Glomerular visceral epithelial cell (primary cell): ENCODE measurements around the gene DLX6.

ENCODE experiments used
- DNase-seq: peaks from one replicate; pipeline ENCODE4 v3.0.0-alpha.2; 2016; ENCODE audit errors: extremely low spot score

Gene DLX6

GRCh38 chr7:96995406-96996110 lies 9.8 kb upstream of the DLX6 start:
- no peak for DNase-seq

DNA sequence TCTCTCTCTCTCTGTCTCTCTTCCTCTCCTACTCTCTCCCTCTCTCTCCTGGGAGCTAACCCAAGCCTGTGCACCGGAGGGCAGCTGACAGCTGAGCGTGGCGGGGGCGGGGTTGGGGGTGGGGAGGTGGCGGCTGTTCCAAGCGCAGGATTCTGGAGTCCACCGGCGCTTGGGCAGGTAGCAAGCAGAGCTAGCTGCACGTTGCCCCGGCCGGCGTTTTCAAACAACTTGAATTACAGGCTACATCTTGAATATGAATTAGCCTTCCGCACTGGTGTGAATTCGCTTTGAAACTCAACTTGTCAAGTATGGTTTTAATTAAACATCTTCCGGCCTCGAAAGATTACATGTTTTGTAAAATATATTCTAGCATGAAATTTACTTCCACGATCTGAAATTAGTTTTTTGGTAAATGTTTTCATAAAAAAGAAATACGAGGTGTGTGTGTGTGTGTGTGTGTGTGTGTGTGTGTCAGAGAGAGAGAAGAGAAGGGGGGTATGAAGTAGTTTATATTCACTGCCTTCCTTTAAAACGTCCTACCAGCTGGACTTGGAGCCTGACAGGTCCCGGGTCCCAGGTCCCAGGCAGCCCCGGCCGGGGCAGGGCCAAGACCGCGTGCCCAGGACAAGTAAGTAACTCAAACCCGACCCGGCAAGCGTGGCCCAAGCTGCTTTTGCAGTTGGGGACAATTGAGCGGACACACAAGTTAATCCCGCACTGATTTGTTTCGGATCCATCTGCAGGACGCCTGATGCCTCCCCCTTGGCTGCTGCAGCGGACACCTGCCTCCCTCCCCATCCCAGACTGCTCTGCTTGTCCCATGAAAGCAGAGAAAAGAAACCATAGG lies 9.0 kb upstream of the DLX6 start:
- no peak for DNase-seq

- DNase-seq, result no peak
Measured at GRCh38 chr7:96996958-96997511, 8.3 kb upstream of the DLX6 start.

DNA sequence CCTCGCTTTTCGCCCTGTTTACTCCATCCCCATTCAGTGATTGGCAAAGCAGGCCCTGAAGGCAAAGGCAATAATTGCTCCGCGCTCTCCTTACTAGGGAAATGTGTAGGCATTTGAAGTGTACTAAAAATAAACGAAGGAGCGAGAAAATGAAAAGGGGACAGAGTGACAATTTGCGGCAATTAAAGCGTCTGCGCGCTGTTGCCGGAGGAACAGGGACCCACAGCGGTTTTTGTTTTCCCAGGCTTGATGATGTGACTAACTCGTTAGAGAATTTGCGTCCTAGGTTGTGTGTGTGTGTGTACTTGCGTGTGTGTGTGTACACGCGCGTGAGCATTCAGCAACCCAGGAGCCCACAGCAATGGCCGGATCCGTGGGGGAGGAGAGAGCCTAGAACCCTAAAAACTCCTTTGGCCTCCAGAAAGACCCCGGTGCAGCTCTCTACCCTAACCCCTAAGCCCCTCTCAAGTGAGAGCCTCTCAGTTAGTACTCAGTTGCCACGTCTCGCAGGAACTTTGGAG lies 7.8 kb upstream of the DLX6 start:
- DNase-seq, result no peak

DNA sequence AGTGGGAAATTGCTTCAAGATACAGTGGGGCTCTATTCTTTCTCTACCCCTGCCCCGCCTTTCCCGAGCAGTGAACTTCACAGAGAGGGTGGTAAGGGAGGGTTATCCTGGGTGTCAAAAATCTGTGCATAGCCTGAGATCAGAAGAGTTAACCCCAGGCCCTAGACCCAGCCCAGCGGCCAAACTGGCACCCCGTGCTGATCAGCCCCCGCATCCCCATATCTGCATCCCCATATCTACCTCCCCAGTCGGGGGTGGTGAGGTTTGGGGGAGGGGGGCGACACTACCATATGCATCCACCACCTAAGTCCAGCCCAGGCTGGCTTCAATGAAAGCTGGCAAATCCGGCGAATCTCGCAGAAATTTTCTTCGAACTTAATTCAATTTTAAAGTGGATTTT lies 7.0 kb upstream of the DLX6 start:
- no peak for DNase-seq

- no peak for DNase-seq
Measured at GRCh38 chr7:96998744-96999143, 6.6 kb upstream of the DLX6 start.

- no peak for DNase-seq
Measured at GRCh38 chr7:97001221-97001620, 4.1 kb upstream of the DLX6 start.

DNA sequence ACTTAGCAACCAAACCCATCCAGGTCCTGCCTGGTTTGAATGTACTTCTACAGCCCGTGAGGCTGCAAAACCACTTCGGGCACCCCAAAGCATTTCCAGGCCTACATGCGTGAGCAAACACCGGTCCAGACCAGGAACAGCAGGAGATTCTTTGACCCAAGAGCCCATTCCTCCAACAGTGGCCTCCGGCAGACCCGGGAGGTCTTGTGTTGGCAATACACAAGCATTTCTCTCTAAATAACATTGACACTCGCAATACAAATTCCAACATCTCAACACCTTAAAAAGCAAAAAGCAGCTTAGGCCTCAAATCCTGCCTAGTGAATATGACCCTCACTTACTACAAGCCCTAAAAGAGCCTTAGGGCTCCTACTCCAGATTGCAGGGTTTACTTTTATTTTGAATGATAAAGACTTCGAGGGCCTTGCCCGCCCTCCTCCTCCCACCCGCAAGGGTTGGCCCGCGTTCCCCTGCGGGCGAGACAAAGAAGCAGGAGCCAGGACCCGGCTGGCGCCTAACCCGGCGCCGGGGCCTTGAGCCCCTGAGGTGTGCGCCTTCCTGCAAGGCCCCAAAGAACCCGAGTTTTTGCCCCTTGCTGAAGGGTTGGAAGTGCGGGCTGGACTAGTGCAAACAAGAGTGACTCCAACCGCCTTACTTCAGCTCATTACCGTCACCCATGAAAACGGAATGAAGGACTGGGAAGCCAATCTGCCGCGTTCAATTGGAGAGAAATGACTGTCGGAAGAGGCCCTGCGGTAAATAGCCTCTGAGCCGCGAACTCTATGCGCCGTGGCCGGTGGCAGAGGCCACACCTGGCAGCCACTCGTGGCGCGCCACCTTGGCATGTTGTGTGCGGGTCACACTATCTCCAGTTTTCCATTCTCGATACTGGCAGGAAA lies 3.4 kb upstream of the DLX6 start:
- DNase-seq, result no peak

DNA sequence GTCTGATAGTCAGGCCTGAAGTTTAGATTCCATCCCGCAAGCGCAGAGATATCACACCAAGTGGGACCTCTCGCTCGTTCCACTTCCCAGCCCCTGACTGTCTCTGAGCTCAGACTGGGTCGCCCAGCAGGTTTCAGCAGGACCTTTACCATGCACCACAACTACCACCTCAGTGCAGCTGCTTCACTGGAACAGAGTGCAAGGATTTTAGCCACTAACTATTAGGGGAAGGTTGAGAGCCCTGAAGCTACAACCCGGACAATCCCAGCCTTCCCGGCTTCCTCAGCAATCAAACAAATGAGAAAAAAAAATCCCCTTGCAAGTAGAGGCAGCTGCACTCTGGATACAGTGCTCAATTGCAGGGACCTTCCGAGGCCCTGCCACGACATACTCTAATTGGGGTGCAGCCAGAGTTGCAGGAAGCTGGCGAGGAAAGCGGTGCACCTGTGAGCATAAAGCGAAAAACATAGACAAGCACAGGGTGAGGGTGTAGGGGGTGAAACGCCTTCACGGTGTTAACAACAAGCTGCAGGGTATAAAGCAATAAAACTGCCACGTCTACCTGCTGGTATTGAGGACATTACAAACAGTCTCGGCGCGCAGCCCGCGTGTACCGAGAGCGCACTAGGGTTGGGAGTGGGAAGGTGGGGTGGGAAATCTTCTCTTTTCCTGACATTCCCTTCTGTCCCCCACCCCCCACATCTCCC lies 2.6 kb upstream of the DLX6 start:
- no peak for DNase-seq

DNA sequence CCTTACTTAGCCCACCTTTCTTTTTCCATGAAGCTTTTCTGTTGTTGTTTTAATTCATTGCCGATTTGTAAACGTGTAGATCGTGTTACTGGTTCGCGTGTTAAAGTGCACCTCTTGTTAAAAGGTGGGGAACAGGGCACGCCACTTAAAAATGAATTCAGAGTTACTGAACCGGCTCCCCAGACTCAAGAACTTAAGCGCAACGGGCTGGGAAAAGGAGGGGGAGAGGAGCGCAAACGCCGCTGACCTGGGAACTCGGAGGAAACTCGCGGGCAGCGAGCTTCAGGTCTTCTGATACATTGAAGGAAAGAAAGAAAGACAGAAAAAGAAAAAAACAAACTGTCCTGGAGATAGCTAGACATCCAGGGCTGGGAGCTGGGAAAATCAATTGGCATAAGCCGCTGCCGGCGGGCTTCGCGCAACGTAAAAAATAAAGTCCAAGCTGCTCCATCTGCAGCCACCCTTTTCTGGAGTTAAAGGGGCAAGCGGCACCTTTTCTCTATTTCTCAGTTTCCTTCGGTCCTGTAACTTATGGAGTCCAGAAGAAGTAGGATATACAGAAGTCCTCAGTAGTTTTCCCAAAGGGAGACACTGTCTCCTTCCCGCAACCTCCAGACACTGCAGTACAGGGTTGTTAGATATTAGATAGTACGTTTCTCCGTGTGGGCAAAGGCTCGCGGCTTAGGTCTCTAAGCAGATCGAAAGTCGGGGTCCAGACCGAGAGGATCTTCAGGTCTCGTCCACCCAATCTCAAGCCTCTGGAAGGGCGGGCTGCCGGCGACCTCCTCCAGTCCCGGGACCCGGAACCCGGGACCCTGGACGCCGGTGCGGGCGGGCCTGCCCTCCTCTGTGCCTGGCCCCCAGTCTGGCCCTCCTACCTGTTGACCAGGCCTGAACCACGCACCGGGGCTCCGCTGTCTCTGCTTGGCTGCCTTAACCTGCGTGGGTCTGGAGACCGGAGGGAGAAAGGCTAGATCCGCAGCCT lies 1.8 kb upstream of the DLX6 start:
- no peak for DNase-seq

GRCh38 chr7:97004247-97005182 lies 838 bp upstream of the DLX6 start:
- DNase-seq, result no peak

DNA sequence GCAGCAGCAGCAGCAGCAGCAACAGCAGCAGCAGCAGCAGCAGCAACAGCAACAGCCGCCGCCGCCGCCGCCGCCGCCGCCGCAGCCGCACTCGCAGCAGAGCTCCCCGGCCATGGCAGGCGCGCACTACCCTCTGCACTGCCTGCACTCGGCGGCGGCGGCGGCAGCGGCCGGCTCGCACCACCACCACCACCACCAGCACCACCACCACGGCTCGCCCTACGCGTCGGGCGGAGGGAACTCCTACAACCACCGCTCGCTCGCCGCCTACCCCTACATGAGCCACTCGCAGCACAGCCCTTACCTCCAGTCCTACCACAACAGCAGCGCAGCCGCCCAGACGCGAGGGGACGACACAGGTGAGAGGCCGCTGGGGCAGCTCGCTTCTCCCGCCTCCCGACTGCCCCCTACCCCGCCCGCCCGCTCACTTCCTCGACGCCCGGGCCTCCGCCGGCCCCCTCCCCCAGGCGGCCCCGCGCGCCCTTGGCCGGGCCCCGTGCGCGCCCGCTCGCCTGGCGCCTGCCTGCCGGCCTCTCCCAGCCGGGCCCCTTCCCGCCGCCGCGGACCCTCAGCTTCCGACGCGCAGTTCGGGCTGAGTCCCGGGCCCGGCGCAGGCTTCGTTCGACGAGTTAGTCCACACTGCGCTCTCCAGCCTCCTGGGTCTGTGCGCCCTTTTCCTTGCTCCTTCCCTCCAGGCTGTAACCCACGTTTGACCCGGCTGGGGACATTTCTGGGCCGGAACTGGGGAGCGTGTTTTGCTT lies 882 bp downstream of the DLX6 start:
- peak; percentile 47 for DNase-seq

DNA sequence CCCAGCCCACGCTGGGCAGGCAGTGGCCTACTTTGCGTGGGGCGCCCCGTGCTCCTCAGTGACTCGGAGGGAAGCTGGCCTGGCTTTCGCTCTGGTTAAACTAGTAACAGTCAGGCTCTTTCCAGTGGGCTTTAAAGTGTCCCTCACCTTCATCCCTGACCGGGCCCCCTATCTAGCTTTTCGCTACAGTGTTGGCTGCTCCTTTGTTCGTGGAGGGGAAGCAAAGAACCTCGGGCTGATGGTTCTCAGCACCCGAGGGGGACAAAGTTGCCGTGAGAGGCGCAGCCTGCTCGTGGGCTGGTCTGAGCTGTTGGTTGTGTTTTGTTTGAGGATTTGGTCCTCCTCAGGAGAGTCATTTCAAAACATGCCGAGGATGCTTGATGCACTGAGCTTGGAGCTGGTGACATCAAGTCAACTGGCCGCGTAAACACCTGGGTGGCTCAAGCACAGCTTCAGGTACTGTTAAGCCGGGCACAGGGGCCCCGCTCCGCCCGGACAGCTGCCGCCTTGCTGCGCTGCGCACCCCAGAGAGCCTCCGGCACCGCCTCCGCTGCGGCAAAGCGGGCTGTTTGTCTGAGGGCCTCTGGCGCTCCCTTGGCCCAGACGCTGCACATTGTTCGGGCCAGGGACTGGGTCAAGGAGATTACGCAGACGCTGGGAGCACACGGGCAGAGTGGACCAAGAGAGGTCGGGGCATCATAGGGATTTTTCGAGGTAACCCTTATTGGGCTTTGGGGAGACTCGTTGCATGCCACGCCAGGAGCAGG lies 1.6 kb downstream of the DLX6 start:
- no peak for DNase-seq

DNA sequence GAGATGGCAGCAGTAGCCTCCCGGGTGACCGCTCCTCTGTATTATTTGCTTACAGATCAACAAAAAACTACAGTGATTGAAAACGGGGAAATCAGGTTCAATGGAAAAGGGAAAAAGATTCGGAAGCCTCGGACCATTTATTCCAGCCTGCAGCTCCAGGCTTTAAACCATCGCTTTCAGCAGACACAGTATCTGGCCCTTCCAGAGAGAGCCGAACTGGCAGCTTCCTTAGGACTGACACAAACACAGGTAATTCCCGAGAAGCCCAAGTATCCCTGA lies 2.2 kb downstream of the DLX6 start:
- DNase-seq, result no peak

GRCh38 chr7:97008275-97008917 lies 3.0 kb downstream of the DLX6 start:
- DNase-seq, result no peak

DNA sequence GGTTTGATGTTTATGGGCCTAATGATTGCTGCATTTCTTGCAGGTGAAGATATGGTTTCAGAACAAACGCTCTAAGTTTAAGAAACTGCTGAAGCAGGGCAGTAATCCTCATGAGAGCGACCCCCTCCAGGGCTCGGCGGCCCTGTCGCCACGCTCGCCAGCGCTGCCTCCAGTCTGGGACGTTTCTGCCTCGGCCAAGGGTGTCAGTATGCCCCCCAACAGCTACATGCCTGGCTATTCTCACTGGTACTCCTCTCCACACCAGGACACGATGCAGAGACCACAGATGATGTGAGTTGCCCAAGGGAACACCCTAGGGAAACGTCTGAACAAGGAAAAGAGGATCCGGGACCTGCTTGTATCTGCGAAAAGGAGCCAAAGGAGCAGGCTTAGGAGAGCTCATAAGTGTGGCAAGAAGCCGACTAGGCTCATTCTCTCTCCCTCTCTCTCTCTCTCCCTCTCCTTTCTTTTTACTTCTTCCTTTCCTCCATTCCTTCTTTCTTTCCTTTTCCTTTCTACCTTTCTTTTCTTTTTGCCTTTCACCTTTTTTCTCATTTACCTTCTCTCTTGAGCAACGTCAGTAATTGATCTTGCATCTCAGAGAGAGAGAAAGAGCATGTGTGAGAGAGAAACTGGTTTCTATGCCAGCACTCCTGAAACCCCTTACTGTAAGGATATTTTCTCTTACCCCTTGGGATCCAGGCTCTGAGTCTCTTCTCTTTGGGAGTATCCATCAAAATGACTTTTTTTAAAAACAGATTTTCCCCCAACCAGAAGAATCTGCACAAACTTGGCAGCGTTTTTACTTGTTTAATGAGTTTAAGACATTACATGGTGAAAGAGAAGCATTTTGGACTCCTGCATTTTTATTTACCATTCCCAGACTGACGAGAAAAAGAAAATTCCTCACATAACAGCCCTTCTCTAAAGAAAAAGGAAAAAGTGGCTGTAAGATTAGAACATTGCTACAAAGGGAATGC lies 4.7 kb downstream of the DLX6 start:
- no peak for DNase-seq
